ENCODE measurements around the gene C1orf232. TPM values are rescaled to one million over a fixed set of nuclear protein-coding genes. Genes with fewer than 3 reads are reported as not detected.

C1orf232 gene
- total and polyA plus RNA-seq, 2 experiments from 2014 or later: not detected

- Histone ChIP-seq H3K4me2 (peak overlapping the region; percentile 87), H3F3A (replicated peaks; ENCODE audit: low read depth) (peaks cover 9% of the 10 kb centered on the region; the same call in 1 of the 2 replicates), H3K4me3 (peak overlapping the region; percentile 65), H3K27me3 (ENCODE audit: insufficient read depth) (peaks cover 100% of the 10 kb centered on the region), H4K20me1 (replicated peaks; ENCODE audit: insufficient read depth) (no peaks in the 10 kb centered on the region), H3K4me1 (ENCODE audit: insufficient read depth) (peaks cover 49% of the 10 kb centered on the region), H3K27ac (ENCODE audit: low read depth) (no peak overlapping the region), H3K79me2 (replicated peaks; ENCODE audit: insufficient read depth) (no peaks in the 10 kb centered on the region), H3K9me2 (ENCODE audit: insufficient read depth) (no peaks in the 10 kb centered on the region), H2AFZ (peak overlapping the region; percentile 95), H3K36me3 (ENCODE audit: insufficient read depth) (no peaks in the 10 kb centered on the region)
- H3K9me3 Mint-ChIP-seq: peaks cover 3% of the 10 kb centered on the region; the same call in 1 of the 3 replicates
- H3K27ac Mint-ChIP-seq: no peak overlapping the region
- DNase-seq (ENCODE audit: low spot score) (peak; percentile 35), ATAC-seq (peak; percentile 13)
- H3K27me3 Mint-ChIP-seq (ENCODE audit: insufficient read depth, low read depth, poor library complexity): peaks cover 80% of the 10 kb centered on the region
- no peaks in the 10 kb centered on the region for H3K36me3 Mint-ChIP-seq (ENCODE audit: low read depth)
- TF ChIP-seq NANOG (IDR thresholded peaks at IDR 0.05; ENCODE audit: borderline replicate concordance) (no peak), ETS1 (IDR thresholded peaks at IDR 0.05) (no peak), ZNF462 (CRISPR knock-in tag; IDR thresholded peaks at IDR 0.05) (no peak), EZH2 (IDR thresholded peaks at IDR 0.05; ENCODE audit: low read depth, unreplicated experiment) (peak; percentile 78), CTCF (conservative IDR thresholded peaks at IDR 0.05; ENCODE audit: low read depth in 2 of 2) (no peak), REST (IDR thresholded peaks at IDR 0.05; ENCODE audit: unreplicated experiment) (no peak), STAT1 (IDR thresholded peaks at IDR 0.05; ENCODE audit: unreplicated experiment) (no peak), JUNB (IDR thresholded peaks at IDR 0.05; ENCODE audit: unreplicated experiment) (no peak)
- H3K4me3 Mint-ChIP-seq: peak overlapping the region; percentile 67
- peaks cover 56% of the 10 kb centered on the region for H3K4me1 Mint-ChIP-seq
Observed at GRCh38 chr1:26160527-26161414, 8.0 kb downstream of the C1orf232 start.
